KOPT-K1 (cell line): ENCODE results near the gene EXOC6B.

ENCODE experiments used
- H3K27ac ChIP-seq: fragments of 200-600 bp; sonication (generic); 2 replicates; pipeline ENCODE4 v1.5.1; 2016; ENCODE audit warnings: antibody characterized with exemption, mild to moderate bottlenecking, low read depth, low read length; ENCODE audit not compliant: poor library complexity, severe bottlenecking
- H3K36me3 ChIP-seq: fragments of 200-600 bp; sonication (generic); 2 replicates; pipeline ENCODE4 v1.5.1; 2017; ENCODE audit warnings: antibody characterized with exemption, mild to moderate bottlenecking, low read length, moderate library complexity; ENCODE audit not compliant: insufficient read depth
- H3K9me3 ChIP-seq: fragments of 200-600 bp; sonication (generic); 2 replicates; pipeline ENCODE4 v1.5.1; 2017; ENCODE audit warnings: antibody characterized with exemption, low read length, mild to moderate bottlenecking; ENCODE audit not compliant: insufficient read depth, poor library complexity, severe bottlenecking

Gene EXOC6B

GRCh38 chr2:72139874-72140620, 685.8 kb downstream of the EXOC6B start:
- H3K36me3 ChIP-seq: no peaks in the 10 kb centered on the region
- peaks cover 7% of the 10 kb centered on the region for H3K9me3 ChIP-seq
- H3K27ac ChIP-seq: no peak overlapping the region

GRCh38 chr2:72139471-72139873, 686.4 kb downstream of the EXOC6B start:
- no peak overlapping the region for H3K27ac ChIP-seq
- peaks cover under 1% of the 10 kb centered on the region for H3K9me3 ChIP-seq
- H3K36me3 ChIP-seq: no peaks in the 10 kb centered on the region

GRCh38 chr2:72138921-72139381, 686.9 kb downstream of the EXOC6B start:
- Histone ChIP-seq H3K36me3 (no peaks in the 10 kb centered on the region), H3K27ac (no peak overlapping the region), H3K9me3 (no peaks in the 10 kb centered on the region)

- no peaks in the 10 kb centered on the region for H3K9me3 ChIP-seq
- no peak overlapping the region for H3K27ac ChIP-seq
Measured at GRCh38 chr2:72138011-72138881, 687.6 kb downstream of the EXOC6B start.

GRCh38 chr2:72137498-72138010, 688.3 kb downstream of the EXOC6B start:
- no peaks in the 10 kb centered on the region for H3K9me3 ChIP-seq
- no peaks in the 10 kb centered on the region for H3K36me3 ChIP-seq
- H3K27ac ChIP-seq: no peak overlapping the region

More at GRCh38 chr2:72138011-72138881, 687.6 kb downstream of the EXOC6B start:
- H3K36me3 ChIP-seq: no peaks in the 10 kb centered on the region

GRCh38 chr2:72136933-72137497, 688.8 kb downstream of the EXOC6B start:
- Histone ChIP-seq H3K36me3 (no peaks in the 10 kb centered on the region), H3K27ac (no peak overlapping the region), H3K9me3 (no peaks in the 10 kb centered on the region)

- no peak overlapping the region for H3K27ac ChIP-seq
- no peaks in the 10 kb centered on the region for H3K36me3 ChIP-seq
- no peaks in the 10 kb centered on the region for H3K9me3 ChIP-seq
Measured at GRCh38 chr2:72136331-72136730, 689.5 kb downstream of the EXOC6B start.

GRCh38 chr2:72135921-72136320, 689.9 kb downstream of the EXOC6B start:
- no peaks in the 10 kb centered on the region for H3K36me3 ChIP-seq
- H3K9me3 ChIP-seq: no peaks in the 10 kb centered on the region
- no peak overlapping the region for H3K27ac ChIP-seq

GRCh38 chr2:72134997-72135800, 690.6 kb downstream of the EXOC6B start:
- Histone ChIP-seq H3K9me3 (no peaks in the 10 kb centered on the region), H3K27ac (no peak overlapping the region)

GRCh38 chr2:72134408-72134996, 691.3 kb downstream of the EXOC6B start:
- no peaks in the 10 kb centered on the region for H3K36me3 ChIP-seq
- H3K27ac ChIP-seq: no peak overlapping the region
- H3K9me3 ChIP-seq: no peaks in the 10 kb centered on the region

More at GRCh38 chr2:72134997-72135800, 690.6 kb downstream of the EXOC6B start:
- no peaks in the 10 kb centered on the region for H3K36me3 ChIP-seq

- H3K36me3 ChIP-seq: no peaks in the 10 kb centered on the region
Measured at GRCh38 chr2:72133721-72134407, 692.0 kb downstream of the EXOC6B start.

GRCh38 chr2:72132981-72133720, 692.7 kb downstream of the EXOC6B start:
- H3K27ac ChIP-seq: no peak overlapping the region
- no peaks in the 10 kb centered on the region for H3K36me3 ChIP-seq
- H3K9me3 ChIP-seq: no peaks in the 10 kb centered on the region

More at GRCh38 chr2:72133721-72134407, 692.0 kb downstream of the EXOC6B start:
- Histone ChIP-seq H3K27ac (no peak overlapping the region), H3K9me3 (no peaks in the 10 kb centered on the region)
